ENCODE measurements around the gene CENPE.

The CENPE gene

GRCh38 chr4:103092245-103092644 is 105.9 kb downstream of the CENPE start:
- TF ChIP-seq CTCF (IDR thresholded peaks at IDR 0.05; ENCODE audit: borderline replicate concordance, insufficient read depth, low read depth, low read length), result no peak
- H3K4me3 ChIP-seq (ENCODE audit: low read depth, low read length), result no peak overlapping the region

GRCh38 chr4:103091601-103092223 is 106.4 kb downstream of the CENPE start:
- peak; percentile 33; the same call in 1 of the 2 replicates for TF ChIP-seq CTCF (IDR thresholded peaks at IDR 0.05; ENCODE audit: borderline replicate concordance, insufficient read depth, low read depth, low read length)
- no peak overlapping the region for H3K4me3 ChIP-seq (ENCODE audit: low read depth, low read length)

GRCh38 chr4:103089481-103089880 is 108.7 kb downstream of the CENPE start:
- H3K4me3 ChIP-seq (ENCODE audit: low read depth, low read length), result no peak overlapping the region
- TF ChIP-seq CTCF (IDR thresholded peaks at IDR 0.05; ENCODE audit: borderline replicate concordance, insufficient read depth, low read depth, low read length), result no peak

- H3K4me3 ChIP-seq (ENCODE audit: low read depth, low read length), result no peak overlapping the region
- TF ChIP-seq CTCF (IDR thresholded peaks at IDR 0.05; ENCODE audit: borderline replicate concordance, insufficient read depth, low read depth, low read length), result no peak
These were observed 111.6 kb downstream of the CENPE start for GRCh38 chr4:103086551-103086950.

GRCh38 chr4:103085555-103086196 is 112.5 kb downstream of the CENPE start:
- TF ChIP-seq CTCF (IDR thresholded peaks at IDR 0.05; ENCODE audit: borderline replicate concordance, insufficient read depth, low read depth, low read length), result no peak
- H3K4me3 ChIP-seq (ENCODE audit: low read depth, low read length), result no peak overlapping the region

GRCh38 chr4:103079621-103080020 is 118.5 kb downstream of the CENPE start:
- TF ChIP-seq CTCF (IDR thresholded peaks at IDR 0.05; ENCODE audit: borderline replicate concordance, insufficient read depth, low read depth, low read length), result no peak
- H3K4me3 ChIP-seq (ENCODE audit: low read depth, low read length), result no peak overlapping the region

- peak within 1 kb of the TSS; percentile 86 for H3K4me3 ChIP-seq (ENCODE audit: low read depth, low read length)
- TF ChIP-seq CTCF (IDR thresholded peaks at IDR 0.05; ENCODE audit: borderline replicate concordance, insufficient read depth, low read depth, low read length), result no peak
These were observed 121.3 kb downstream of the CENPE start, which contains the start of gene SLC9B2 for GRCh38 chr4:103076747-103077347. TSS of gene SLC9B2 (minus strand) at chr4:103076761. CDS start at chr4:103067550, 9,211 bp downstream.
